Fibroblast of skin of right biceps (primary cell): ENCODE data around the gene CTNS.

Experiments
- DNase-seq: peaks from one replicate; pipeline ENCODE4 v3.0.0-alpha.2; 2013

Gene CTNS

GRCh38 chr17:3636154-3636907 lies at the start of gene CTNS, which contains the start of gene SHPK:
Gene CTNS, plus strand, starts transcription at chr17:3636760. Its CDS starts 3,447 bp downstream, at chr17:3640207.
Gene SHPK, minus strand, starts transcription at chr17:3636250. Its CDS starts 31 bp downstream, at chr17:3636219.
- peak; percentile 96 for DNase-seq

DNA sequence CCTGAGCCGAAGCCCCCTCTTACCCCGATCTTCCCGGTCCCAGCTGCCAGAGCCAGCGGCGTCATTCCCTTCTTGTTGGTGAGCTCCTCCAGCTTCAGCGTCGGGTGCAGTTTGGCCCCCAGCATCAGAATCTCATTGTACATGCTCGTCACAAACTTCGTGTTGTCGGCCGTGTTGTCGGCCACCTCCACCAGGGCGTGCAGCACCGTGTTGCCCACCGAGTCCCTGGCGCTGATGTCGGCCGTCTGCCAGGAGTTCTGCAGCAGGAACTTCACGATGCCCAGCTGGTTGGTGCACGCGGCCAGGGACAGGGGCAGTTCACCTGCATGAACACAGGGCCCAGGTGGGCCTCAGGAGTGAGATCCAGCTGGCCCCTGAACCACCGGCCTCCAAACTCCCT lies 46.8 kb upstream of the CTNS start:
- no peak for DNase-seq

DNA sequence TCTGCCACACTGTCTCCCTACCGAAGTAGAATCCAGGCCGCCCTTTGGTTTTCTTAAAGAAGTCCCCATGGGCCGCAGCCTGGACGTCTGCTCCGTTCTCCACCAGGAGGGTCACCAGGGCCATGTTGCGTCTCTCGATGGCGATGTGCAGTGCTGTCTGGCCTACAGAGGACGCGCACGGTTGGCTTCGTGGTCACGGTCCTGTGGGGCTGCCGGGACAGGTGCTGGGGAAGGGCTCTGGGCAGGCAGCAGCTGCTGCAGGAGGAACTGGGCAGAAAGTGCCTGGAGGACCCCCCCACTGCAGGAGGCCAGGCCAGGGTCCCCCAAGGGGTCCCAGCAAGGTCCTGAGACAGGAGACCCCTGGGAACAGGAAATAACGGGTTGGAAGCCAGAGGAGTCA lies 46.3 kb upstream of the CTNS start:
- DNase-seq: no peak

- no peak for DNase-seq
Measured at GRCh38 chr17:3590768-3591167, 45.8 kb upstream of the CTNS start.

- DNase-seq: no peak
Measured at GRCh38 chr17:3592216-3592860, 44.2 kb upstream of the CTNS start.

DNA sequence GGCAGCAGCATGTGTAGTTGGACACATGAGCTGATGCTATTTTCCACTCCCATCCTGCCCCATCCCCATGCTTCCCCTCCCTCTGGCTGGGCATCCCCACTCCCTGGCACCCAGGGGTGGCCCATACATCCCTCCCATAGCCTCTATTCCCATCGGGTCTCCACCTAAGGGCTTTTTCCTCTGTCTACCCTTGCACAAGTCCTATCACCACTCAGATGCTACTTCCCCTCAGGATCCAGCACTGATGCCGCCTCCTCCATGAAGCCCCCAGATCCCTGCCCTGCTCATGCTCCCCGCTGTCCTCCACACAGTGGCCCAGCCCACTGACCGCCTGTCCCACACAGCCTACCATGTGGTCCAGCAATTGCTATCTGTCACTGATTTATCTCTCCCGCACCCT lies 43.2 kb upstream of the CTNS start:
- no peak for DNase-seq

- DNase-seq: peak; percentile 93
Measured at GRCh38 chr17:3594051-3594800, 42.3 kb upstream of the CTNS start.

DNA sequence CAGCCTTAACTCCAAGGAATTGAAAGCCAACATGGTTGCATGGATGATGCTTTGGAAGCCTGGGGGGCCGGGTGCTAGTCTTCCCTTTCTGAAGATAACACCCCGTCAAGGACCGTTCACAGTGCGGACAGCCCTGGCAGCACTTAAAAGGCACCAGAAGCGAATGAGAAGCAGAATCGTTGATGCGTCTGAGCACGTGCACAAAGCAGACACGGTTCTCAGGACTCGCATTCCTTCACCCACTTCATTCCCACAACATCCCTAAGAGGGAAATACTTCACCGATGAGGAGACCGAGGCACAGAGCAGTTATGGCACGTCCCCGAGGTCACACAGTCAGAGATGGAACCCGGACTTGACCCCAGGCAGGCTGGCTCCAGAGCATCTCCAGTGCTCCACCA lies 41.6 kb upstream of the CTNS start:
- peak; percentile 81 for DNase-seq

- DNase-seq: no peak
Measured at GRCh38 chr17:3596804-3597464, 39.6 kb upstream of the CTNS start.

DNA sequence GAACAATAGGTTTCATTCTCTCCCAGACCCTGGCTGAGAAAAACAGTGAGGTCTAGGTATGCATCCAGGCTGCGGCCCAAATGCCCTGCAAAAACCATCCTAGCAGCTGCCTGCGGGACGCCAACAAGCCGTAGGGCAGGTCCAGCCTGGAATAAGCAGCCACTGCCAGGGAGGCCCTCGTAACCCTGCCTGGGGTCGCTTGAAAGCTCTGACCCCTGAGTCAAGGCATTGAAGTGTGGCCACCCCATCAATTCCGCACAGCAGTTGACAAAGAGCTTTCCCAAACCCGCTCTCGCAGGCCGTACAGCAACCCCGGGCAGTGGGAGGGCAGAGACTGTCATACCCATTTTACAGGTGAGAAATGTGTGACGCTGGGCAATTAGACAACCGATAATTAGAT lies 38.5 kb upstream of the CTNS start:
- no peak for DNase-seq

DNA sequence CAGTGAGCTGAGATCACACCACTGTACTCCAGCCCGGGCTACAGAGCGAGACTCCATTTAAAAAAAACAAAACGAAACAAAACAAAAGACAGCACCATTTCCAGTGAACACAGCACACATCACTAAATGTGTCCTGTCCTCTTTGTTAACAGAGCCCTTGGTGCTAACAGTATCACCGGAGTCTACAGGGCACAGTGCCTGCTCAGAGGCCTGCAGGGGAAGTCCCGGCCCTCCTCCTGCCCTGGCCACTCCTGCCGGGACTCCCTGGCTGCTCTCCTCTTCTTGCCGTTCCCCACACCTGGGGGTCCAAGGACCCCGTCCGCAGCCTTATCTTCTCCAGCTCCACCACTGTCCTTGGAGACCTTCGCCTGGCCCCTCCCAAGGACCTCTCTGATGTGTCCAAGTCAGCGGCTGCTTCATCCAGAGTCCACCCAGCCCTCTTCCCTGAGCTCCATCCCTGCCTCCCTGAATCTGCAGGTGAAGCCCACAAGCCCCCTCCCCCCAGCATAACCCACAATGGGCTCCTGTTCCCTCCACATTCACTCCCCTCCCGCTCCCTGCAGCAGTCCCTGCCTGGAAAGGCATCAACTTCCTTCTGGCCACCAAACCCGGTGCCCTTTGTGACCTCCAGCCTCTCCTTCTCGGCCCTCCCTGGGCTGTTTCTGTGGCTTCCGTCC lies 35.9 kb upstream of the CTNS start:
- DNase-seq: no peak

DNA sequence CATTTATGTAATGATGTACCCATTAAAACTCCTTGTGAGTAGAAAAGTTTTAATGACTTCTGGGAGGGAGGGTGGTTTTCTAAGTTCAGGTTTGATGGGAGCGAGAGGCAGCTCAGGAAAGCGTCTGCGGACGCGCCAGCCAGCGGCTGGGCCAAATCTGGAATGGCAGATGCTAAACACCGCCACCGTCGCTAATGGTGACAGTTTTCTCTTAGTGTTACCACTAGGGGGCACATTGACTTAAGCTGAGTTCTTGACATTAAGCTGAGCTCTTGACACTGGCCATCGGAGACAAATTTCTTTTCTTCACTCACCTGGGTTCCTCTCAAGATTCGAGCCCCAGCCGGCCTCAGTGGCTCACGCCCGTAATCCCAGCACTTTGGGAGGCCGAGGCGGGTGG lies 34.1 kb upstream of the CTNS start:
- peak; percentile 12 for DNase-seq

GRCh38 chr17:3603119-3603869 lies 33.3 kb upstream of the CTNS start:
- DNase-seq: peak; percentile 70

- no peak for DNase-seq
Measured at GRCh38 chr17:3603870-3604259, 32.7 kb upstream of the CTNS start.

GRCh38 chr17:3609689-3610088 lies 26.9 kb upstream of the CTNS start:
- DNase-seq: no peak

DNA sequence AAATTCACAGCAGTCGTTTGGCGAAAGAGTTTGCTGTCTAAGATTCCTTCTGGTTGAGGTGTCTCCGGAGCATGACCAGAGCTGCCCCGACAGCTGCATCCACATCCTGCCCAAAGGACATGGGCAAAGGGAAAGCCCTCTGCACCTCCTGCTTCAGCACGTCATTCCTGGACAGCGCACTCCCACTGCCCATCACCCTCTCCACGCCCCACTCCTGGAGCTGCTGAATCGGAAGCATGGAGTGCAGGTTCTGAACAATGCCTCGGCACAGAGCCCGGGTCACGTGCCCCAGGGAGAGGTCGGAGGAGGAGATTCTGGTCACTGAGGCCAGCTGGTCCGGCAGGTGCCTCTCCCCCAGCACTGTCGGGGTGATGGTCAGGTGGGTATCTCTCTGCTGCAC lies 26.0 kb upstream of the CTNS start:
- DNase-seq: no peak

GRCh38 chr17:3613124-3613523 lies 23.4 kb upstream of the CTNS start:
- no peak for DNase-seq

DNA sequence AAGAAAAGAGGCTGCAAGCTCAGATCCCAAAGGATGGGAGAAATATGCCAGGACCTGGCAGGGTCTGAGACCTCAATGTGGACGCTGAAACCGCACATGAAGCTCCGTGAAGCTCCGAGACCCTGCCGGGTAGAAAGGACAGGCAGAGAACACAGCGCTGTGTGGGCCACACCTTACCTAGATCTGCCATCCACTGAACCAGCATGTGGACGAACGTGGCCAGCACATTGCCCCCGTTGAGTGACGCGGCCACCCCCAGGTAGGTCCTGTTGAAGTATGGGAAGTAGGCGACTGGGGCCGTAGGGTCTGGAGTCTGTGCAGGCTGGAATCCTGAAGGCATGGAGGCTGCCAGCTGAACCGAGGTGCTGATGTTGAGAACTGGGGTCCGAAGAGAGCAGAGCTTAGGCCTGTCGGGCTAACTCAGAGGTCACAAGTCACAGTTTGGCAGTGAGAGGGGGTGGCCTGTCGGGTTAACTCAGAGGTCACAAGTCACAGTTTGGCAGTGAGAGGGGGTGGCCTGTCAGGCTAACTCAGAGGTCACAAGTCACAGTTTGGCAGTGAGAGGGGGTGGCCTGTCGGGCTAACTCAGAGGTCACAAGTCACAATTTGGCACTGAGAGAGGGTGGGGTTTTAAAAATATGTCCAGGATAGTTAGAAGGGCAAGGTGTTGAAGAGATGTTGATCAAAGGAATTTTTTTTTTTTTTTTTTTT lies 21.2 kb upstream of the CTNS start:
- no peak for DNase-seq

- no peak for DNase-seq
Measured at GRCh38 chr17:3621146-3621720, 15.3 kb upstream of the CTNS start.

DNA sequence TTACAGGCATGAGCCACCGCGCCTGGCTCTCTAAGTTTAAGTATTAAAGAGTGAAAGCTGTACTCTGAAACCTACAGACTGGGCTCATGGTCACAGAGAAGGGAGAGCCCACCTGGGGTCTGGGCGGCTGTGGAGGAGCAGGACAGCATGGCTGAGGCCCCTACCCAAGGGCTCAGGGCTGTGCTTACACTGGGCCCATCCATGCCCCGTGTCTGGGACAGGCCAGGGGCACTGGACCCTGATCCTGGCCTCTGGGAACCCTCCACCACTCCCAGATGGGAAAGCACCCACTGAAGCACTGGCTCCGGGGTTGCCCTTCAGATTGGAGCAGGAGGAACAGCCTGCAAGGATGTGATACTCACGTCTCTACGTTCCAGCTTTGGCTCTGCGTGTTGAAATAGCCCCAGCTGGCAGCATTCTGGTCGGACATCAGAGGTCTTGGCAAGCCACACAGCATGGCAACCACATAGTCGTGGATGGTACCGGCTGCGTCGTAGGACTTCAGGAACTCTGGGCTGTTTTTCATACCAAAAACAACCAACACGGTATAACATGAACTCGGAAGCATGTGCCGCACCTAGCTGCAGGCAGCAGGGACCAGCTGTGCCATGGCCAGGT lies 13.5 kb upstream of the CTNS start:
- no peak for DNase-seq
